22Rv1 (cell line): Measurements from ENCODE around the gene CRYAB.

ENCODE experiments used
- ZFX ChIP-seq: fragments of 450-650 bp; IDR thresholded peaks from 2 replicates; pipeline ENCODE4 v1.6.1; 2017; ENCODE audit warnings: antibody characterized with exemption, borderline replicate concordance
- TF ChIP-seq, protein P1 (sequence below): fragments of 450-650 bp; IDR thresholded peaks from 2 replicates; pipeline ENCODE4 v1.5.1; 2017; ENCODE audit warnings: mild to moderate bottlenecking

DNA sequence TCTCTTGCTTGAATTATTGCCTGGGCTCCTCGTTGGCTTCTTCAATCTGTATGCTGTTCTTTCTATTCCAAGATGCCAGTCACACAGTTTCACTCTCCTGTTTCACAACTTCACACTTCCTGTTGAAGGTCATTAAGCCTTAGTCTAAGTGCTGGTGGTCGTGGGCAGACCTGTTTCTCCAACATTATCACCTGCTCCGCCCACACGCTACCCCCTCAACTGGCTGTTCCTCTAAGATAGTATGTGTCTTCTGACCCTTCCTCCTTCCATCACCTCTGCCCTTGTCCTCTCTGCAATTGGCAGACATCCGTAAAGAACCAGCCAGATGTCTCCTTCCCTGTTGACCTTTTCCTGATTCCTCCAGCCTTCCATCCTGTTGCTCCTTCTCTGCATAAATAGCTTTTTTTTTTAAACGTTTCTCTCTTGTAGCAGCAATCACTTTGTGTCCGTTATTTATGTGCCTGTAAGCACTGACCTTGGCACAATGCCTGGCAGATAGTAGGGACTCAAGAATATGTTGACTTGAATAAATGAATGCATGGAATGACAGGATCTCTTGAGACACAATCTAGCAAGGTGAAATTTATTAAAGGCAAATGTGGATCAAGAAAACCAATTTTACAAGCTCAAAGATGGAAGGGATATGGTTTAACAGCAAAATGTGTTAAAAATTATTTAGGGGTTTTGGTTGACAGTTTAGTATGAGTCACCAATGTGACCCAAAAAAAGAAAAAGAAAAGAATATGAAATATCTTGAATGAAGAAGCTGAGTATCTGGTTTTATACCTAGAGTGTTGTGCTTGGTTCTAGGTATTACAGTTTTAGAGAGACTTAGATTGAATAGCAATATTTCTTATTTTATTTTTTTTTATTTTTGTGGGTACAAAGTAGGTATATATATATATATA, 38.2 kb upstream of the CRYAB start:
- TF ChIP-seq, protein P1, sequence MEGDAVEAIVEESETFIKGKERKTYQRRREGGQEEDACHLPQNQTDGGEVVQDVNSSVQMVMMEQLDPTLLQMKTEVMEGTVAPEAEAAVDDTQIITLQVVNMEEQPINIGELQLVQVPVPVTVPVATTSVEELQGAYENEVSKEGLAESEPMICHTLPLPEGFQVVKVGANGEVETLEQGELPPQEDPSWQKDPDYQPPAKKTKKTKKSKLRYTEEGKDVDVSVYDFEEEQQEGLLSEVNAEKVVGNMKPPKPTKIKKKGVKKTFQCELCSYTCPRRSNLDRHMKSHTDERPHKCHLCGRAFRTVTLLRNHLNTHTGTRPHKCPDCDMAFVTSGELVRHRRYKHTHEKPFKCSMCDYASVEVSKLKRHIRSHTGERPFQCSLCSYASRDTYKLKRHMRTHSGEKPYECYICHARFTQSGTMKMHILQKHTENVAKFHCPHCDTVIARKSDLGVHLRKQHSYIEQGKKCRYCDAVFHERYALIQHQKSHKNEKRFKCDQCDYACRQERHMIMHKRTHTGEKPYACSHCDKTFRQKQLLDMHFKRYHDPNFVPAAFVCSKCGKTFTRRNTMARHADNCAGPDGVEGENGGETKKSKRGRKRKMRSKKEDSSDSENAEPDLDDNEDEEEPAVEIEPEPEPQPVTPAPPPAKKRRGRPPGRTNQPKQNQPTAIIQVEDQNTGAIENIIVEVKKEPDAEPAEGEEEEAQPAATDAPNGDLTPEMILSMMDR, result no peak
- no peak for TF ChIP-seq ZFX
